Measurements from ENCODE around the gene SIVA1. TPM values are rescaled to one million over a fixed set of nuclear protein-coding genes. Genes with fewer than 3 reads are reported as not detected.

SIVA1 gene
- total RNA-seq, 1 donor from 2014 or later = 60.7 TPM

DNA sequence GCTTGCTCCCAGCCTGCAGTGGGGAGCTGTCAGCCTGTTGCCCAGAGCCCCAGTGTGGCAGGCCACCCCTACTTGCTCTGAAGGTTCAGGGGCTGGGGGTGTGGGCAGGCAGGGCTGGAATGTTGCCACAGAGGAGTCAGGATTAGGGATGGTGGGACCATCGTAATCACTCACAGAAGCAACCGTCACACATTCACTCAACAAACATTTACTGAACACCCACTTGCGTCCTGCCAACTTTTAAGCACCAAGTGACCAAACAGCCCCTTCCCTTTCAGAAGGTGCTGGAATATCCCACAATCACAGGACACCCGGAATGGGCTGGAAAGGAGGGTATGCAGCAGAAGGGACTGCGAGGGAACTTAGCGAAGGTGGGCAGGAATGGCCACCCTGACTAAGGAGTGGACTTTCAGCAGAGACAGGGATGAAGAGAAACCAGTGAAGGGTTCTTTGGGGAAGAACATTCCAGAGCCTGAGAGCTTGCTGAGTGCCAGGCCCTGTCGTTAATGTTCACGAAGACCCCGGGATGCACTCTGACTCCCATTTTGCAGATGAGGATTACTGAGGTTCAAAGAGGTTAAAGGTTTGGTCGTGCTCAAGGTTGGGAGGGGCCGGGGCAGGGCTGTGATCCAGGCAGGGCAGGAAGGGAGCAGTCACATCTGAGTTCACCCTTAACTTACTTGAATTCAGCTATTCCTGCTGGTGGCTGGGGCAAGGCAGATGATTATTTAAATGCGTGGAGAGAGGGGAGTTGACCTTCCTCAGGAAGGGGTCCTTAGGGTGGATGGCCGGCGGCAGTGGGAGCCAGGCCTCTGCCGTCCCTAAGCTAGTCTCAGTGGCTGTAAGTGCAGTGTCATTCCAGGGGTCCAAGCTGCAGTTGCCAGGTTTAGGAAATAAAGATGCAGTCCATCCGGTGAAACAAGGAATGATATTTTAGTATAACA lies 45.6 kb downstream of the SIVA1 start:
- ATAC-seq (ENCODE audit: poor library complexity) = no peak
- intact Hi-C loops (cut with DNase I) = no loop called here
- no peak for DNase-seq

DNA sequence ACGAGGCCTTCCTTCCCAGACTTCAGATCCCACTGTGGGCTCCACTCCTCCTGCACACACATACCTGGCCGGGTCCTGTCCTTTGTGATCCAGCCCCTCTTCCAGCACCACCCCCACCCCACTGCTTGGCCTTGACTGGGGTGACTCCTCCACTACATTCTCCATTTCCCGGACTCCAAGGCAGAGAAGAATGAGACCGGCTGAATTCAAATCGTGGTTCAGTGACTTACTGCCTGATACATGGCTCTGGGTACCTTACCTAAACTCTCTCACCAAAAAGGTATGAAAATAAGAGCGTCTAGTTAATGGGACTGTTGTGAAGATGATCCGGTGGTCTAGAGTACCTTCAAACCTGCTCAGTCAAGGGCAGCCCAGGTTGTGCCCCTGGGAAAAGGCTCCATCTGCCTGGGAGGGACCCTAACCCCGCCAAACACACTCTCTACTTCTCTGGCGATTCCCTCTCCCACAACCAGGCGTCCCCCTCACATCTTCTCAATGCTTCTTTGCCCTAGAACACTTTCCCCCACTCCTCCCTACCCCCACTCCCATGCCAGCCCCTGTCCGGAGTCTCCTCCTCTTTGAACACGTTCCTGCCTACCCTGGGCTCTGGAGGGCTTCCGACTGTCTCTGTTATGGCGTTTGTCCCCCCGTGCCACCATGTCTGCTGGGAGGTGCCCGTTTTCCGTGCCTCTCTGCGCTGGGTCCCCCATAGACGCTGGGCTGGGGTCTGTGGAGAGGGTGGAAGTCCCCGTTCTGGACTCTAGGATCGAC lies 46.5 kb downstream of the SIVA1 start:
- DNase-seq (no peak), ATAC-seq (ENCODE audit: poor library complexity) (no peak)
- intact Hi-C loops (cut with DNase I) = no loop called here

DNA sequence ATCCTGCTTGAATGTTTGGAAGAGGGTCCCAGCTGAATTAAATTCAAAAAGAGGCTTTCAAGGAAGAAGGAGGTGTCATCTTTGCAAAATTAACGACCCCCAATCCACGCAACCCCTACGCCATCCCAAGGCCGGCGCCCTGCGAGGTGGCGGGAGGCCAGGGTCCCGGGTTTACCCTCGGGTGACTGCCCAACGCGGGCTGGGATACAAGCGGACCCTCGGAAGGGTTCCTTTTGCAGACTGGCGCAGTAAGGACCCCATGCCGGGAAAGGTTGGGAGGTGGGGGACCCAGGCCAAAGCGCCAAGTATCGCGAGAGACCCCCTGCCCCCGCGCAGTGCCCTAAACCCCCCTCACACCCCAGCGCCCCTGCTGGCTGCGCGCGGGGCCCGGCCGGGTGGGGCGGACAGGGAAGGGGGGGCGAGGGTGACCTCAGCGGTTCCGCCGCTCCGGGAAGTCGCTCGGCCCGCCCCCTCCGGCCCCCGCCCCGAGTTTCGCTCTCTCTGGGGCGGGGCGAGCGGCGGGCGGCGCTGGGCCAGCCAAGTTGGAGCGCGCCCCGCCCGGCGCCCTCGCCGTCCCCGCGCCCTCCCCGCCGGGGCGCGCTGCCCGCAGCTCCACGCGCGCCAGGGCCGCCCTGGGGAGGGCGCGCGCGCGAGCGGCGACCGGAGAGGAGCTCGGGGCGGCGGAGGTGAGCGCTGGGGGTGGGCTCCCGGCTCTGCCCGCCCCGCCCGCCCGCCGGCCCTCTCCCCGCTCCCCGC lies 47.2 kb downstream of the SIVA1 start:
- peak; percentile 83 for ATAC-seq (ENCODE audit: poor library complexity)
- intact Hi-C loops (cut with DNase I) = no loop called here
- DNase-seq = peak; percentile 94

DNA sequence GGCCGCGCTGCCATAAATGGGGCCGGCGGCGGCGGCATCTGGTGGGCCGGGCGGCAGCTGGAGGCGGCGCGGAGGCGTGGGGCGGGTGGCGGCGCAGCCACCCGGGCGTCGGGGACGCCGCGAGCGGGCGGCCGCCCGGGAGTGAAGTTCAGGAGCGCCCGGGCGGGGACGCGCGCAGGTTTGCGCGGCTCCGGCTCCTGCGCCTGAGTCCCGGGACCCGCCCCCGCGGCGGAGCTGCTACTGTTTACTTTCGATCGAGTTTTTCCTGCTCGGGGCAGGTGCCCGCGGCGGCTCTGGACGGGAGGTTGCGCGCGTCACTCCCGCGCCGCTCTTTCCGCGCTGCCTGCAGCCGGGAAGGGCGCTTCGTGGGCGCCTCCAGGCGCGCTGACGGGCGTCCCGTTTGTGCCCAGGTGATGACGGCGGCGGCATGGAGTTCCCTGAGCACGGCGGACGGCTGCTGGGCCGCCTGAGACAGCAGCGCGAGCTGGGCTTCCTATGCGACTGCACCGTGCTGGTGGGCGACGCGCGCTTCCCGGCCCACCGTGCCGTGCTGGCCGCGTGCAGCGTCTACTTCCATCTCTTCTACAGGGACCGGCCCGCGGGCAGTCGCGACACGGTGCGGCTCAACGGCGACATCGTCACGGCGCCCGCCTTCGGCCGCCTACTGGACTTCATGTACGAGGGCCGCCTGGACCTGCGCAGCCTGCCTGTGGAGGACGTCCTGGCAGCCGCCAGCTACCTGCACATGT lies 48.0 kb downstream of the SIVA1 start, which contains the start of gene ZBTB42:
Gene ZBTB42, plus strand, starts transcription at position 331 of the 749 bp plus-strand sequence. Its CDS starts 97 bp downstream, at position 428.
- ATAC-seq (ENCODE audit: poor library complexity) = peak; percentile 49
- intact Hi-C loops (cut with DNase I) = no loop called here
- peak; percentile 80 for DNase-seq

DNA sequence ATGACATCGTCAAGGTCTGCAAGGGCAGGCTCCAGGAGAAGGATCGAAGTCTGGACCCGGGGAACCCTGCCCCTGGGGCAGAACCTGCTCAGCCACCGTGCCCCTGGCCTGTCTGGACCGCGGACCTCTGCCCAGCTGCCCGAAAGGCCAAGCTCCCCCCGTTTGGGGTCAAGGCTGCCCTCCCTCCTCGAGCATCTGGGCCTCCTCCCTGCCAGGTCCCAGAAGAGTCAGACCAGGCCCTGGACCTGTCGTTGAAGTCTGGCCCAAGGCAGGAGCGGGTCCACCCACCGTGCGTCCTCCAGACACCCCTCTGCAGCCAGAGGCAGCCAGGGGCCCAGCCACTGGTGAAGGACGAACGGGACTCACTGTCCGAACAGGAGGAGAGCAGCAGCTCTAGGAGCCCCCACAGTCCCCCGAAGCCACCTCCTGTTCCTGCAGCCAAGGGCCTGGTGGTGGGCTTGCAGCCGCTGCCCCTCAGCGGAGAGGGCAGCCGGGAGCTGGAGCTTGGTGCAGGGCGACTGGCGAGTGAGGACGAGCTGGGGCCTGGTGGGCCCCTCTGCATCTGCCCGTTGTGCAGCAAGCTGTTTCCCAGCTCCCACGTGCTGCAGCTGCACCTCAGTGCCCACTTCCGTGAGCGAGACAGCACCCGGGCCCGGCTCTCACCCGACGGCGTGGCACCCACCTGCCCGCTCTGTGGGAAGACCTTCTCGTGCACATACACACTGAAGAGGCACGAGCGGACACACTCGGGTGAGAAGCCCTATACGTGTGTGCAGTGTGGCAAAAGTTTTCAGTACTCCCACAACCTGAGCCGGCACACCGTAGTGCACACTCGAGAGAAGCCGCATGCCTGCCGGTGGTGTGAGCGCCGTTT lies 48.8 kb downstream of the SIVA1 start:
- intact Hi-C loops (cut with DNase I) = no loop called here
- DNase-seq = no peak
- no peak for ATAC-seq (ENCODE audit: poor library complexity)

DNA sequence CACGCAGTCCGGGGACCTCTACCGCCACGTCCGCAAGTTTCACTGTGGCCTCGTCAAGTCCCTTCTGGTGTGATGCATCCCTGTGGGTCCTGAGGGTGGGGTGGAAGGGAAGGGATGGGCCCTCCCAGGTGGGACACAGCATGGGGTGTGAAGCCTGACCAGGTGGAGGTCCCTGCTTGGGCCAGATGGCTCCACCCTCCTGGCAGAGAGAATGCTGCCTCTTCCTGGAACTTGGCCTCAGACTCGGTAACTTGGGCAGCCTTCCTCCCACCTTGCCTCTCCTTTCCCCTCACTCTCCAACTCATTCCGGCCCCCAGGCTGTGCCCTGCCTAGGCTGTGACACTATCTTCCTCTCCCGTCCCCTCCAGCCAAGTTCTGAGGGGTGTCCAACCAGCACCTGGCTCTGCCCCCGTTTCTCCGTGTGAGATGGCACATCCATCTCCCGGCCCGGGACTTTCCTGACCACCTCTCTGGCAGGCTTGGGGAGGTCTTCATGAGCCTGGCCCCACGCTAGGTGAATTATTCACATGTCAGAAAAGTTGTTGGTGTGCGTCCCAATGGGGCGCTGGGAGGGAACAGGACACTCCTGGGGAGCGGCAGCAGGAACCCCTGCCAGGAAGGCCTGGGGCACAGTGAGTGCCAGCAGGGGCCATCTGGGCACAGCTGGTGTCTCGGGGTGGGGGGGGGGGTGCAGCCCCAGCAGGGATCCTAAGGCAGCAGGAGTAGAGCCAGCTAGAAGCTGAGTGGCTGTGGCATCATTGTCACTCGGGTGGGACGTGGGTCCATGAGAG lies 49.6 kb downstream of the SIVA1 start:
- intact Hi-C loops (cut with DNase I) = no loop called here
- ATAC-seq (ENCODE audit: poor library complexity) (no peak), DNase-seq (no peak)

DNA sequence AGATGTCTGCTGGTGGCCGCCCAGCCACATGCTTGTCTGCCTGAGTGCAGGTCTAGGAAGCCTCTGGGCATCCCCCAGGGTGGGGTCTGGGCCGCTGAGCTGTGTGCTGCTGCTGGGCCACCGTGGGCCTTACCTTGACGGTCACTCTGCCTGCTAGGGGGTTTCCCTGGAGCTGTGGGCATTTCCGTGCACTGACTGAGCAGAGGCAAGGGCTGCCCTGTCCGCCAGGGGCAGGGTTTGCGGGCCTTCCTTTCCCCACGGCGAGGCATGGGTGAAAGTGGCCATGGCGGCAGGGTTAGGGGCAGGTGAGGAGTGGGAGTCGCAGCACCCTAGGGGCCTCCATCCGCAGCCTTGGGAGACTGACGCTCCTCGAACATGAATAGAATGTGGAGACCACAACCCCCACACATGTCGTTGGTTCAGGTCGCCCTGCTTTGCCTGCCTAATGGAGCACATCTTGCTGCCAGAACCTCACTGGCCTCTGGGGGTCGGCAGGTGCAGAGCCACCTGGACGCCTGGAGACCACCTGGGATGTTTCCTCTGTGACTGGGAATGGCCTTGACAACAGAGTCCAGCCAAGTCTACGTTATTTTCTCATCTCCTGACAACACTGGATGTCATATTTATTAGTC lies 50.4 kb downstream of the SIVA1 start:
- ATAC-seq (ENCODE audit: poor library complexity) = no peak
- no peak for DNase-seq
- intact Hi-C loops (cut with DNase I) = no loop called here

DNA sequence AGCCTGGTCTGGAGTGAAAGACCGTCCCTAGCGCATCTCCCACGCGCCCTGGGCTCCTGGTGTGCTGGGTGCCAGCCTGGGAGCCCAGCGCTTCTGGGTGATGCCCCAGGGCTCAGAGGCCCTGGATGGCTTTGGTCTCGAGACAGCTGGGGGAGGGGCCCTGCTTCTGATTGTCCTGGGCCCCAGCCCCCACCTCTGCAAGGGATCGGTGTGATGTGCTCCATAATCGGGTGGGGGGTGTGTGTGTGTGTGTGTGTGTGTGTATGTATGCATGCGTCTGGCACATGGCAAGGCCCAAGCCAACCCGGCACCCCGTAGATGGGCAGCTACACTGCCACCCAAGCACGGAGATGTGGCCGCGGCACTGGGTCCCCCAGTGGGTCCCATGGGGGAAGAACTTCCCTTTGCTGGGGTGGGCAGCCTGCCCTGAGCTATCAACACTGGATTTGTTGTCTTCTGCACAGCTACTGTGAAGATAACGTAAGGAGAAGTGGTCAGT lies 51.0 kb downstream of the SIVA1 start:
- no peak for ATAC-seq (ENCODE audit: poor library complexity)
- no peak for DNase-seq

DNA sequence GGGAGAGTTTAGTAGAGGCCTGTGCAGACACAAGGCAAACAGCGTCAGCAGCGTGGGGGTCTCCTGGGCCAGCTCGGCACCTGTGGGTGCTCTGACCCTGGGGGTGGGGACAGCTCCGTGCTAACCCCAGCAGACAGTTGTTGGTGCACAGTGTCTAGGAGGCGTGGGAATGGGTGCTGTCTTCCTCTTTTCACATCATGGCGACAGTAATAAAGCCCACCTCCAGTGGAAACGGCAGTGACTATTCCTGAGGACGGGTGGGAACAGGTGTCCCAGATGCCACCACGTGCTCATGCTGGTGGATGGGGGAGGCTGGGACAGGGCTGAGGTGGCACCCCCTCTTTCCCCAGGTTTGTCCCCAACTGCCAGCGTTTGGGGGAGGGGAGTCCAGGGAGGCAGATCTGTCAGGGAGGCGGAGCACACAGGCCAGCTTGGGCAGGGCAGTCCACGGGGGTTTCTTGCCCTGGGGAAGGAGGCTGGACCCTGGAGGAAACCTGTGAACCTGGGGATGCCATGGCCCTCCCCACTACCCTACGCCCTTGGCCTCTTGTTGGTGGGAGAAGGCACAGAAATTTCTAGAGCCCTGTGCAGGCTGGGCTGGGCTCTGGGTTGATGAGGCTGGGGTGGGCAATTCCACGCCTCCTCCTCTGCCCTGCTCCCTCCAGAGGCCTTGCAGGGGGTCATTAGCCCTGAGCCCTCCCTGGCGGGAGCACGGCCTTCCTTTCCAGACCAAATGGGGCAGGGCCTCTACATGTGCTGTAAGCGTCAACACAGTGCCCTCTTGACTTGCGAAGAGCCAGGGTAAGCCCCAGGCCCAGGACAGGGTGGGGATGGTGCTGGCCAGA lies 51.8 kb downstream of the SIVA1 start:
- ATAC-seq (ENCODE audit: poor library complexity) (no peak), DNase-seq (peak; percentile 30)
- intact Hi-C loops (cut with DNase I) = no loop called here

More for the DNA sequence above, 51.0 kb downstream of the SIVA1 start:
- intact Hi-C loops (cut with DNase I) = no loop called here

DNA sequence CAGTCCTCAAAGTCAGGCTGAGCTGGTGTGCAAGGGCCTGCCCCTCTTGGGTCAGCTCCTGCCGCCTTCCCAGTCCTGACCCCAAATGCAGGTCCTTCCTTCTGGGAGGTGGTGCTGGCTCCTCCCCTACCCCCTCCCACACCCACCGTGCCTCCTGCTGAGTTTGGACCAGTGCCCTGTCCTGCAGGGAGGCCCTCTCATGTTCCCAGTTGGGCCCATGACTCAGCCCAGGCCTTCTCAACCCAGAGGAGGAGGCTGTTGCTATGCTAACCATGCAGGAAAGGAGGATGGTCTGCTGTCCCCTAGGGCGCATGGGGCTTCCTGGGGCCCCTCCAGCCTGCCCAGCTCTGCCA lies 52.4 kb downstream of the SIVA1 start:
- no peak for ATAC-seq (ENCODE audit: poor library complexity)

DNA sequence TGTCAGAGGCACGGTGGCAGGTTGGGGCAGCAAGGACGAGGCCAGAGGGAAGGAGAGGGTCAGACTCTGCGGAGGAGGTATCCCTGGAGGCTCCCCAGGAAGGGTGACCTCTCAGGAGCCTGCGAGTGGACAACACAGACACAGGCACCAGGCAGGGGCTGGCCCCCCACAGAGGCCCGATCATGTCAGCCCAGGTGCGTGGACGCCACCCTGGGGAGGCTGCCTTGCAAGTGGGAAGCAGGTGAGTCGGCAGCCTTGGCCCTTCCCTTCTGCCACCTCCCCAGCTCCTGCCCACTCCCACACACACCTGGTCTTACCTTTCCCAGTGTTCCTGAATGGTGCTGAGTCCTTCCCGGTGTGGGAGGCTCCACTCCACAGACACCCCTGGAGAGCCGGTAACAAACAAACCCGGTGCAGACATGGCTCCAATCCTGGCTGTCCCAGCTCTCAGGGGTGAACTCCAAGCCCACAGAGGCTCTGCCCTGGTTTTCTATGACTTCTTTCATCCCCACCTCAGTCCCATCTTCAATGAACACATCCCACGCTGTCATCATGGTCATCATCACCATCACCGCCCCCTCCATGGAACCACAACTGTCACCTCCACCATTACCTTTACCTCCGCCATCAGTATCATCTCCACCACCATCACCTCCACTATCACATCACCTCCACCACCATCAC lies 53.1 kb downstream of the SIVA1 start:
- no peak for DNase-seq
- no peak for ATAC-seq (ENCODE audit: poor library complexity)
- intact Hi-C loops (cut with DNase I) = no loop called here

More for the DNA sequence above, 52.4 kb downstream of the SIVA1 start:
- intact Hi-C loops (cut with DNase I) = no loop called here
- no peak for DNase-seq

DNA sequence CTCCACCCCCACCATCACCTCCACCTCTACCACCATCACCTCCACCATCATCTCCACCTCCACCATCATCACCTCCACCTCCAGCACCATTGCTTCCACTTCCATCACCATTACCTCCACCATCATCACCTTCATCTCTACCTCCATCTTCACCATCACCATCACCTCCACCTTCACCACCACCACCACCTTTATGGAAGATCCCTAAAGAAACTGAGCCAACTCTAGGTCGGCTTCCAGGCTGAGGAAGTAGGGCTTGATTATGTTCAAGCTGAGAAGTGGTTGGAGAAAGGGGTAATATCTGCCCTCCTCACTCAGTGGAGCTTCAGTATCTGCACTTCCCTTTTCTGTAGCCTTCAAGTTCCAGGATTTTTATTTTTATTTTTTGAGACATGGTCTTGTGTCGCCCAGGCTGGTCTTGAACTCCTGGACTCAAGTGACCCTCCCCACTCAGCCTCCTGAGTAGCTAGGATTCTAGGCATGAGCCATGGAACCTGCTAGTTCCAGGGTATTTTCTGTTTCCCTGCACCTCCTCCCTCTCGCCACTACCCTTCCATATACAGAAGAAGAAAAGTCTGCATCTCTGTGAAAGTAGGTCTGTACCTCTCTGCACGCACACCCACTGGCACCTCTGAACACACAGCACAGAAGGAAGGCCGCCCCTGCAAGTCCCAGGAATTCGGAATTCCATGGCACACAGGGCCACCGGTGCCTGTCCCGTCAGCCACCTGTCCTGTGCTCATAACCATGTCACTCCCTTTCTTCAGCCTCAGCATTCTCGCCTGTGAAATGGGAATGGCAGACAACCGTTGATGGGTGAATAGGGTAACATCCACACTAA lies 53.9 kb downstream of the SIVA1 start:
- intact Hi-C loops (cut with DNase I) = no loop called here
- no peak for DNase-seq
- no peak for ATAC-seq (ENCODE audit: poor library complexity)

DNA sequence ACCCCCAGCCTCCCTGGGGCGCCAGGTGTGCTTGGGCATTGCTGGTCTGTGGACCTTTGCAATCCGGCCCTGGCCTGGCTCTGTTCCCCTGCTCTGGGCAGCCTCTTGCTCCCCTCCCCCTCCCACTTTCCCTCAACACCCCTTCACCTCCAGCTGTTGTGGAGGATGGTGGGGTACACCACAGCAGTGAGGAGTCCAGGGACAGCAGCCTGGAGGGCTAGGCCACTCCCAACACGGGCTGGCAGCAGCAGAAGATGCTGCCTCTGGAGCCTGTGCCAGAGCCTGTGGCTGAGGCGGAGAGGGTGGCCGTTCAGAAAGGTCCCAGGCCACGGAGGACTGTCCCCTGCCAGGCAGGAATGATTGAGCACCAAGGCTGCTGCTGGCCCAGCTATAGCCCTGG lies 55.5 kb downstream of the SIVA1 start:
- intact Hi-C loops (cut with DNase I) = no loop called here
- DNase-seq = no peak
- ATAC-seq (ENCODE audit: poor library complexity) = no peak
